HCT116 (cell line): Measurements from ENCODE around the gene PFN3. TPM values are rescaled to one million over a fixed set of nuclear protein-coding genes. Genes with fewer than 3 reads are reported as not detected.

ENCODE experiments used
- ATAC-seq: fragments of 200-7000 bp; cut with Tn5 transposase; 2 replicates; pipeline ENCODE4 v1.9.1; 2020; ENCODE audit warnings: mild to moderate bottlenecking, moderate library complexity
- BruUV-seq: library from RNA; stranded (reverse); fragments of 400-500 nt; replicated peaks from 2 replicates; lab custom pipeline; 2021; lab: Mats Ljungman, UMichigan
- CTCF ChIA-PET: fragments of 300-600 bp; sonication (Branson Sonifier 250); formaldehyde crosslinking; loops from one replicate; lab custom pipeline; 2021; ENCODE audit warnings: antibody characterized with exemption; lab: Charles Lee
- POLR2A ChIA-PET: fragments of 300-600, 350-600 bp; sonication (Branson Sonifier 250); formaldehyde crosslinking; loops from one replicate; lab custom pipeline; 2021; ENCODE audit warnings: antibody characterized with exemption; lab: Charles Lee
- RAD21 ChIA-PET, 2 experiments: fragments of 300-600 bp; sonication (Branson Sonifier 250); formaldehyde crosslinking; loops; one replicate each; lab custom pipeline; 2023; ENCODE audit warnings: low total read pairs in 2 of 2; ENCODE audit not compliant: uncharacterized antibody in 2 of 2, unreplicated experiment in 2 of 2, low non-redundant PET in 1 of 2; lab: Charles Lee
- DNase-seq: peaks from one replicate; pipeline ENCODE4 v3.0.0-alpha.2; 2010; ENCODE audit warnings: low read depth, low spot score
- H2AFZ ChIP-seq: fragments of 200-600 bp; shearing (Covaris generic), sonication (generic); 2 replicates; pipeline ENCODE4 v1.6.1; 2017; ENCODE audit warnings: low read depth, mixed run types, mixed read lengths, antibody characterized with exemption, low read length; ENCODE audit not compliant: poor library complexity, severe bottlenecking
- H3K27ac ChIP-seq: 2 replicates; pipeline ENCODE4 v1.5.1; 2012; ENCODE audit warnings: low read depth, low read length
- H3K27me3 ChIP-seq: fragments of 200-600 bp; sonication (generic); 2 replicates; pipeline ENCODE4 v1.6.1; 2016; ENCODE audit warnings: mixed run types, low read length, mixed read lengths; ENCODE audit not compliant: insufficient read depth
- H3K36me3 ChIP-seq, 2 experiments: fragments of 200-500 bp in 1 of 2; fragments of 200-600 bp in 1 of 2; sonication (Bioruptor generic) in 1 of 2; sonication (generic) in 1 of 2; 2 replicates each; pipeline versions ENCODE4 v1.5.1 to v1.6.1; 2014 to 2016; ENCODE audit warnings: low read length in 2 of 2, inconsistent platforms in 1 of 2, mixed read lengths in 1 of 2, mixed run types in 1 of 2; ENCODE audit not compliant: insufficient read depth in 2 of 2, control insufficient read depth in 1 of 2
- H3K4me1 ChIP-seq, 2 experiments: fragments of 200-600 bp in 1 of 2; sonication (generic) in 1 of 2; 2 replicates each; pipeline versions ENCODE4 v1.5.1 to v1.6.1; 2012 to 2017; ENCODE audit warnings: low read length in 2 of 2, inconsistent platforms in 1 of 2, mild to moderate bottlenecking in 1 of 2, mixed read lengths in 1 of 2, mixed run types in 1 of 2, moderate library complexity in 1 of 2; ENCODE audit not compliant: insufficient read depth in 2 of 2, control insufficient read depth in 1 of 2
- H3K4me2 ChIP-seq: fragments of 200-600 bp; sonication (generic); 2 replicates; pipeline ENCODE4 v1.6.1; 2017; ENCODE audit warnings: mixed run types, low read length, mixed read lengths
- H3K4me3 ChIP-seq, 2 experiments: fragments of 200-600 bp in 1 of 2; sonication (generic) in 1 of 2; replicated peaks in 1 of 2; 2 replicates each; pipeline ENCODE4 v1.5.1; 2011 to 2016; ENCODE audit warnings: low read length in 2 of 2, control low read depth in 1 of 2, low read depth in 1 of 2, mild to moderate bottlenecking in 1 of 2, mixed read lengths in 1 of 2, mixed run types in 1 of 2
- H3K79me2 ChIP-seq: fragments of 200-600 bp; sonication (generic); 2 replicates; pipeline ENCODE4 v1.6.1; 2017; ENCODE audit warnings: mild to moderate bottlenecking, mixed run types, low read length, moderate library complexity, mixed read lengths; ENCODE audit not compliant: insufficient read depth
- H3K9ac ChIP-seq: fragments of 200-600 bp; sonication (generic); 2 replicates; pipeline ENCODE4 v1.6.1; 2016; ENCODE audit warnings: low read length, mixed read lengths
- H3K9me2 ChIP-seq: fragments of 200-600 bp; sonication (generic), shearing (Covaris generic); 2 replicates; pipeline ENCODE4 v1.6.1; 2017; ENCODE audit warnings: mixed run types, mild to moderate bottlenecking, moderate library complexity; ENCODE audit not compliant: insufficient read depth
- H3K9me3 ChIP-seq, 2 experiments: fragments of 200-500 bp in 1 of 2; fragments of 200-600 bp in 1 of 2; sonication (Bioruptor generic) in 1 of 2; sonication (generic) in 1 of 2; 2 replicates each; pipeline ENCODE4 v1.6.1; 2014 to 2017; ENCODE audit warnings: low read length in 2 of 2, mixed read lengths in 2 of 2, inconsistent platforms in 1 of 2, low read depth in 1 of 2, mild to moderate bottlenecking in 1 of 2, mixed run types in 1 of 2, moderate library complexity in 1 of 2; ENCODE audit not compliant: control insufficient read depth in 1 of 2, insufficient read depth in 1 of 2
- H4K20me1 ChIP-seq: fragments of 200-600 bp; sonication (generic), shearing (Covaris generic); 2 replicates; pipeline ENCODE4 v1.6.1; 2017; ENCODE audit warnings: mixed run types, mild to moderate bottlenecking, moderate library complexity; ENCODE audit not compliant: insufficient read depth
- CBX3 ChIP-seq: IDR thresholded peaks from 2 replicates; pipeline ENCODE4 v1.6.1; 2012; ENCODE audit warnings: low read depth
- CTCF ChIP-seq, 3 experiments: fragments of 200-600 bp in 1 of 3; sonication (generic) in 1 of 3; IDR thresholded peaks in 2 of 3; conservative IDR thresholded peaks in 1 of 3; 2 replicates each; pipeline ENCODE4 v1.5.1; 2012 to 2017; ENCODE audit warnings: low read depth in 2 of 3, low read length in 2 of 3, antibody characterized with exemption in 1 of 3, borderline replicate concordance in 1 of 3, control low read depth in 1 of 3, mild to moderate bottlenecking in 1 of 3, mixed read lengths in 1 of 3, mixed run types in 1 of 3, moderate library complexity in 1 of 3; ENCODE audit not compliant: insufficient read depth in 1 of 3
- EGR1 ChIP-seq: IDR thresholded peaks from 2 replicates; pipeline ENCODE4 v1.6.1; 2012; ENCODE audit warnings: low read depth
- JUND ChIP-seq: IDR thresholded peaks from 2 replicates; pipeline ENCODE4 v1.6.1; 2012
- MAX ChIP-seq: IDR thresholded peaks from 2 replicates; pipeline ENCODE4 v1.6.1; 2012
- POLR2A ChIP-seq: IDR thresholded peaks from 2 replicates; pipeline ENCODE4 v1.7.0; 2011; ENCODE audit warnings: borderline replicate concordance; ENCODE audit not compliant: insufficient read depth, insufficient read length; ENCODE audit errors: extremely low read depth
- POLR2AphosphoS5 ChIP-seq: IDR thresholded peaks from 2 replicates; pipeline ENCODE4 v1.6.1; 2011; ENCODE audit warnings: mild to moderate bottlenecking, low read depth, low read length, moderate library complexity
- REST ChIP-seq: IDR thresholded peaks from 2 replicates; pipeline ENCODE4 v1.6.1; 2012; ENCODE audit warnings: low read depth
- SRF ChIP-seq: IDR thresholded peaks from 2 replicates; pipeline ENCODE4 v1.6.1; 2012; ENCODE audit warnings: low read depth
- TCF7L2 ChIP-seq: IDR thresholded peaks from 2 replicates; pipeline ENCODE4 v1.7.0; 2011; ENCODE audit warnings: borderline replicate concordance, inconsistent platforms; ENCODE audit not compliant: insufficient read depth, insufficient read length; ENCODE audit errors: extremely low read depth
- YY1 ChIP-seq: IDR thresholded peaks from 2 replicates; pipeline ENCODE4 v1.6.1; 2011; ENCODE audit warnings: low read length, low read depth, moderate library complexity, mild to moderate bottlenecking; ENCODE audit not compliant: insufficient replicate concordance; ENCODE audit errors: extremely low read depth
- ZBTB33 ChIP-seq: IDR thresholded peaks from 2 replicates; pipeline ENCODE4 v1.6.1; 2011; ENCODE audit warnings: mild to moderate bottlenecking, low read length, moderate library complexity; ENCODE audit not compliant: insufficient replicate concordance; ENCODE audit errors: extremely low read depth
- intact Hi-C: fragments of 100-400 bp; cut with micrococcal nuclease; formaldehyde crosslinking; loops from 2 replicates; pipeline ENCODE4 v1.10.0; 2022
- total RNA-seq: library from RNA; stranded (reverse); gene quantifications from one replicate; pipeline ENCODE4 v1.2.1, GENCODE V29; 2021; ENCODE audit not compliant: unreplicated experiment

The PFN3 gene
- total RNA-seq, 1 experiment from 2014 or later = not detected

GRCh38 chr5:177448244-177448950 lies 47.9 kb upstream of the PFN3 start (continued):
- no peak for TF ChIP-seq ZBTB33

GRCh38 chr5:177447611-177448243 lies 47.3 kb upstream of the PFN3 start:
- CTCF ChIA-PET = interaction anchor here (1.1 to 6.3 kb wide), 7 partner anchors 7 to 79 kb away, joined by 3 to 53 read pairs (median 7); partner anchors contain the start of gene PDLIM7
- peak overlapping the region; percentile 95 for H3K27ac ChIP-seq
- no peak overlapping the region for H2AFZ ChIP-seq
- H3K27me3 ChIP-seq = no peaks in the 10 kb centered on the region
- H4K20me1 ChIP-seq = peaks cover 3% of the 10 kb centered on the region; the same call in 1 of the 2 replicates
- H3K36me3 ChIP-seq = peaks cover 0 to 17% of the 10 kb centered on the region in 2 experiments; a peak in 2 of 4 replicates
- intact Hi-C loops = no loop called here
- peaks cover 74% of the 10 kb centered on the region for H3K79me2 ChIP-seq
- H3K4me1 ChIP-seq = peaks cover 18 to 65% of the 10 kb centered on the region in 2 experiments
- H3K9ac ChIP-seq = peak overlapping the region; percentile 99
- no TSS peak for BruUV-seq
- RAD21 ChIA-PET = interaction anchor here (1.2 kb wide), 4 partner anchors 43 to 77 kb away, joined by 3 to 4 read pairs (median 4); no protein-coding TSS in a partner anchor
- POLR2A ChIA-PET = interaction anchor here (0.7 to 2.2 kb wide), 7 partner anchors 10 to 146 kb away, joined by 3 to 9 read pairs (median 5); partner anchors contain the start of gene PDLIM7
- ATAC-seq (peak; percentile 55), DNase-seq (peak; percentile 73)
- peak overlapping the region; percentile 55 to 86 for H3K4me3 ChIP-seq
- no peaks in the 10 kb centered on the region for H3K9me3 ChIP-seq
- peak overlapping the region; percentile 99 for H3K4me2 ChIP-seq
- TF ChIP-seq CBX3 (no peak), JUND (no peak), POLR2A (no peak), SRF (no peak), TCF7L2 (peak; percentile 42), MAX (no peak), YY1 (peak; percentile 40), POLR2AphosphoS5 (peak; percentile 71), REST (no peak), CTCF (IDR thresholded peaks at IDR 0.05 in 2 of 3, conservative IDR thresholded peaks at IDR 0.05 in 1 of 3; ENCODE audit: borderline replicate concordance in 1 of 3, insufficient read depth in 1 of 3, low read depth in 2 of 3, low read length in 2 of 3) (0 out of 6 replicates have a peak, but pooled peaks of 1 of the 3 experiments have one; percentile 11), EGR1 (no peak)
- no peaks in the 10 kb centered on the region for H3K9me2 ChIP-seq
